22Rv1 (cell line): Measurements from ENCODE around the gene PADI3.

ENCODE experiments used
- CTCF ChIP-seq: fragments of 450-650 bp; IDR thresholded peaks from 2 replicates; pipeline ENCODE4 v1.5.1; 2017; ENCODE audit warnings: mild to moderate bottlenecking
- ZFX ChIP-seq: fragments of 450-650 bp; IDR thresholded peaks from 2 replicates; pipeline ENCODE4 v1.6.1; 2017; ENCODE audit warnings: antibody characterized with exemption, borderline replicate concordance

- TF ChIP-seq CTCF (no peak), ZFX (no peak)
Observed at GRCh38 chr1:17260738-17261137, 11.8 kb downstream of the PADI3 start.
